HG03064 (cell line): ENCODE results near the gene FAM111A.

Experiments used
- ATAC-seq: cut with Tn5 transposase; IDR thresholded peaks from one replicate; pipeline ENCODE4 v1.9.1; 2021; ENCODE audit warnings: low read depth; ENCODE audit not compliant: unreplicated experiment

The FAM111A gene

GRCh38 chr11:59176330-59176729, 33.7 kb downstream of the FAM111A start:
- ATAC-seq: no peak

GRCh38 chr11:59178402-59178801, 35.7 kb downstream of the FAM111A start:
- no peak for ATAC-seq

- ATAC-seq: no peak
These were observed 36.5 kb downstream of the FAM111A start for GRCh38 chr11:59179121-59179520.

- no peak for ATAC-seq
These were observed 37.6 kb downstream of the FAM111A start for GRCh38 chr11:59180168-59180776.

GRCh38 chr11:59180907-59181306, 38.3 kb downstream of the FAM111A start:
- ATAC-seq: no peak

- no peak for ATAC-seq
These were observed 39.2 kb downstream of the FAM111A start for GRCh38 chr11:59181746-59182456.

- no peak for ATAC-seq
These were observed 39.9 kb downstream of the FAM111A start for GRCh38 chr11:59182457-59183151.

- no peak for ATAC-seq
These were observed 41.1 kb downstream of the FAM111A start for GRCh38 chr11:59183771-59184170.

- ATAC-seq: no peak
These were observed 42.2 kb downstream of the FAM111A start for GRCh38 chr11:59184691-59185339.

- no peak for ATAC-seq
These were observed 42.8 kb downstream of the FAM111A start for GRCh38 chr11:59185386-59185945.

- ATAC-seq: no peak
These were observed 43.5 kb downstream of the FAM111A start for GRCh38 chr11:59186130-59186594.

GRCh38 chr11:59187035-59187434, 44.4 kb downstream of the FAM111A start:
- no peak for ATAC-seq

- ATAC-seq: no peak
These were observed 44.9 kb downstream of the FAM111A start for GRCh38 chr11:59187587-59187986.

GRCh38 chr11:59188954-59189353, 46.3 kb downstream of the FAM111A start:
- no peak for ATAC-seq

GRCh38 chr11:59189986-59190385, 47.3 kb downstream of the FAM111A start:
- ATAC-seq: no peak

GRCh38 chr11:59191095-59191494, 48.4 kb downstream of the FAM111A start:
- ATAC-seq: no peak

- ATAC-seq: no peak
These were observed 49.2 kb downstream of the FAM111A start for GRCh38 chr11:59191890-59192289.

GRCh38 chr11:59192446-59193020, 49.9 kb downstream of the FAM111A start:
- ATAC-seq: no peak

GRCh38 chr11:59193587-59194130, 51.0 kb downstream of the FAM111A start:
- no peak for ATAC-seq

GRCh38 chr11:59195586-59195985, 52.9 kb downstream of the FAM111A start:
- ATAC-seq: no peak
